D341Med (cell line): ENCODE measurements around the gene SMIM27.
A peak's percentile ranks its signal among the peaks of the same experiment; 100 is the strongest.

Source experiments
- DNase-seq: peaks from one replicate; pipeline ENCODE4 v3.0.0; 2012; ENCODE audit warnings: low spot score

The SMIM27 gene

GRCh38 chr9:32558408-32558934, 6.3 kb downstream of the SMIM27 start:
- DNase-seq = no peak

DNA sequence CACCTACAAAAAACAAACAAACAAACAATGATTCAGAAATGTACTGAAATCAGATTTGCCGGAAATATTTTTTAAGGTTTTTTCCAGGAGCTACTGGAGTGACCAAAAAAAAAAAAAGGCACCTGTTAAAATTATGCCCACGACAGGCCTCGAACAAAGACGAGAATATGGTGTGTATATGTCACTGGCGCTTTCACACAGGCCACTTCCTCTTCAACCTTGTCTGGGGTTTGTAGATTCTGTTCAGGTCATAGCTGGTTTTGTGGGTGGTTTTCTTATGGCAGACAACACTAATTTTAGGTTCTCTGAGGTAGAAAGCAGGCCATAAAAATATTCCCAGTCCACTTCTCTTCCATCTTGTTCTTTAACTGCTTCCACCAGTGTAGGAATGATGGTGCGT, 13.8 kb downstream of the SMIM27 start:
- no peak for DNase-seq

GRCh38 chr9:32566770-32567169, 14.6 kb downstream of the SMIM27 start:
- no peak for DNase-seq

- no peak for DNase-seq
Observed at GRCh38 chr9:32570262-32570661, 18.1 kb downstream of the SMIM27 start.

DNA sequence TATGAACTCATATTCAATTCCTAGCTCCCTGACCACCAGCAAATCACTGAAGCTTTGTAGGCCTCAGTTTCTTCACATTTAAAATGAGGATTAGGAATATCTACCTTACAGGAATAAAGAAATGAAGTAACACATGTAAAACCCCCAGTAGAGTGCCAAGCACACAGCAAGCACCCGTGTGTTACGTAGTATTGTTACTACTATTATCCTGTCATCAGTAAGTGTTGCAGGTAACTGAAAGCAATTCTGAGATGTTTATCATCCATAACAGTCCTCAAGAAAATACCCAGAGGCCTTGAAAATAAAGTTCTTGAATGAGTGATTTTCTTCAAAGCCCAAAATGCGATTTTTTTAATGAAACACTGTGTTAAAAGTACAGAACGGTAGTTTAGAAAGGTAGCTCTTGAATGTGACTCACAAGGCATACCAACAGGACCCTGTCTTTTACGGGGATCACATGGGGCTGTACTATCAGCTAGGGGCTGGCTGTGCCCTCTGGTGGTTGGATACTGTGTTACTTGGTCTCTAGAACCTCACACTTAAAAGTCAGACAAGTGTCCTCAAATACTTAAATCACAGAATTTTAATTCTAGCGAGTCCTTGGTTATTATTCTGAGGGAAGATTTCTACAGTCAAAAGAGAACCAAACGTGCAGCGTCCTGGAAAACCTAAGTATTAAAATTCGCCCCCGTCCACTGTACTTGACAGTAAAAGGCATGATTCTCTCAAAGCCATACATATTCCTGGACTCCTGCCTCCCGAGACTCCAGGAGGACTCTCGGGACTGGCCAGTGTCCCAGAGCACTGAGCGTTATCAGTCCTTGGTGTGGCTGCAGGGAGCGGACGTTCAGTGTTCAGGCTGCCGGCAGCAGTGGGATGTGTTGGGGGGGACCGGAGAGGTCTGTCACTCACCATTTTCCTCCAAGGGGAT, 20.1 kb downstream of the SMIM27 start:
- DNase-seq = peak; percentile 72

DNA sequence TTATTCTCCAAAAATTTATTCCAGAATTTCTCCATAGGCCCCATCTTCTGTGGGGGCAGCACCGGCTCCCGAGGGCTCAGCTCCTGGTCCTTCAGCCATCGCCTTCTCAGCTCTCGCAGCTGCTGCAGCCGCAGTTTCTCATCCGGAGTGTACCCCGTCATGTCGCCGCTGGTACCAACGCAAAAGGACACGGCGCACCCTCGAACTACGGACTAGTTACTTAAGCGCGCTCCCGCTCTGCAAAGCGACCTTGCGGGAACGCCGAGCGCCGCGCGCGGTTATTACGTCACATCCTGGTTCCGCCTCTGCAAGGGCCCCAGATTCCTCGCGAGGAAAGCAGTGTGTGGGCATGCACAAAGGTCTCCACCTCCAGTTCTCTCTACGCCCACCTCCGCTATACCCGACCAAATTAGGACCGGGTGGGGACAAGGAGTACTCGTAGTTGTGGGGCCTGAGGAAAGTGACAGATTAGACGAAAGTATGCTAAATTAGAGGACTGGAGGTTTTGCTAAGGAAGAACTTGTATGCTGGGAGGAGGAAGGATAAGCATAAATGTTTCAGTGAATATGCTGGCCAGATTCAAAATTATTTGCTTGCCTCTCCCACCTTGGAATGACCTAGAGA, 20.9 kb downstream of the SMIM27 start, which contains the start of gene NDUFB6:
NDUFB6 (minus strand) TSS at position 260 of the 624 bp plus-strand sequence; CDS start at position 161, 99 bp downstream.
- peak; percentile 92 for DNase-seq

DNA sequence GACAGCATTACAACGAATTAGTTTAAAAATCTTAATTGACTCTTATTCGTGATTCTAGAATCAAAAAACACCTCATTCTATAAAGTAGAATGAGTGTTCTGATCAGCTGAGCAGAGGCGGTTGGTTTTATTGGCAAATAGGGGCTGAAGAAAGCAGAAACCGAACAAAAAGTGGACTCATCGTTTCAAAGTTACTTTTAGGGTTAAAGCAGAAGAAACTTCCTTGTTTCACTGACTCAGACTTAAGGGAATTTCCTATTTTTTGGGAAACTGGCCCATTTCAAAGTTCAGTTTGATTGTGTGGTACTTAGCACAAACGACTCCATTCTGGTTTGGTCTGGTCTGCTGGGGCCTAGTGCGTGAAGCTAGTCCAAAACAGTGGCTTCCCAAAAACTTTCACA, 21.7 kb downstream of the SMIM27 start:
- no peak for DNase-seq

DNA sequence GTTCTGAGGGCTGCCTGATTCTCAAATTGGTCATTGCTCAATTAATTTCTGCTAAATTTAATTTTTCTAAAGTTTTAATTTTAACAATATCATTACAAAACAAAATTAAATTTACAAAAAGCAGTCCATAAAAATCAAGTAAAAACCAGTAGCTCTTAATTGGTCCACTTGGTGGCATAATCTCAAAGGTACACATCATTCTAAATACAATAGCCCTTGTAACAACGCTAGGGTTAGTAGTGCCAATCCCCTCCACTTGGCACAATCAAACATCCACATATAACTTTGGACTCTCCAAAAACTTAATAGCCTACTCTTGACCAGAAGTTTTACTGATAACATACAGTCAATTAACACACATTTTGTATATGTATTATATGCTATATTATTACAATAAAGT, 22.7 kb downstream of the SMIM27 start:
- no peak for DNase-seq

DNA sequence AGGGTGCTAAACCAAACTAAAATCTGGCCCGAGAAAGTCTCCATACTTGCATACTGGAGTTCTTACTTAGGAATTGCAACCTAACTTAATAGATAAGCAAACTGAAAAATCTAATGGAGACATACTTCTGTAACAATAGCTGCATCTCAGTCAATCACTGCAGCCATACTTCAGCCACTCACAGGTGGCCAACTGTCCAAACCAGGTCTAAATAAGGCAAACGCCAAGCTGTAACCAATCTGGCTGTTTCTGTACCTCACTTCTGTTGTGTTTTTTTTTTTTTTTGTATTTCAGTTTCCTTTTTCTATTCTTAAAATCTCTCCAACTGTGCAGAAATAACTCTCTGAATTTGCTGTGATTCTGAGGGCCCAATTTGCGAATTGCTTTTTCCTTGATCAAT, 25.2 kb downstream of the SMIM27 start:
- DNase-seq = no peak

DNA sequence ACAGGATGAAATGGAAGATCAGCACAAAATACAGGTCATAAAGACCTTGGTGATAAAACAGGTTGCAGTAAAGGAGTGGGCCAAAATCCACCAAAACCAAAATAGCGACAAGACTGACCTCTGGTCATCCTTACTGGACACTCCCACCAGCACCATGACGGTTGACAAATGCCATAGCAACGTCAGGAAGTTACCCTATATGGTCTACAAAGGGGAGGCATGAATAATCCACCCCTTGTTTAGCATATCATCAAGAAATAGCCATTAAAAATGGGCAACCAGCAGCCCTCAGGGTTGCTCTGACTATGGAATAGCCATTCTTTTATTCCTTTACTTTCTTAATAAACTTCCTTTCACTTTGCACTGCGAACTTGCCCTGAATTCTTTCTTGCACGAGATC, 26.8 kb downstream of the SMIM27 start:
- no peak for DNase-seq

GRCh38 chr9:32579706-32580331, 27.7 kb downstream of the SMIM27 start:
- DNase-seq = peak; percentile 57

DNA sequence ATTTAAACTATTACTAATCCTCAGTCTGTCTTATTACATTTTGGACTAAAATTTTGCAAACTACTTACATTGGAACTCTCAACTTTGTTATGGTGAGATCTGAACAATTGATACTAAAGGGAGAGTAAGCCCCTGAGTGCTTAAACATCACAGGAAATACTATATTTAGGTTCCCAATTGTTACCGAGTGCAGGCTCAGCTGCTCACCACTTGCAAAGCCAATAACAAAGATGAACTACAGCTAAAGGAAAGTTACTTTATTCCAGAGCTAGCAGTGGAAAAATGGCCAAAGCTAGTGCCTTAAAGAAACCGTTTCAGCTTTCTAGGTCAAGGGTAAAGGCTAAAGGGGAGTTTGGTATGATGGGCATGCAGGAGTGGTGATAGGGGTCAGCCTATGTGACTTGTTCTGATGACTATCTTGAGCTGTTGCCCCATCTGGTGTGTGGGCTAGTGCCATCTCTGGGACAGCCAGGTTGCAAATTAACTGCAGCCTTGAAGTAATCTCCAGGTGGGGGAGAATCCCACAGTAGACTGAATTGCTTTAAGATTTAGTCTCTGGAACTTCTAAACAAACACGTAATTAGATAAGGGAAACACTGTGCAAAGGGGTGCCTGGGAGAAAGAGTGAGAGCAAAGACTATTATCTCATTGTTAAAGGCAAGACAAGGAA, 28.6 kb downstream of the SMIM27 start:
- DNase-seq = no peak

DNA sequence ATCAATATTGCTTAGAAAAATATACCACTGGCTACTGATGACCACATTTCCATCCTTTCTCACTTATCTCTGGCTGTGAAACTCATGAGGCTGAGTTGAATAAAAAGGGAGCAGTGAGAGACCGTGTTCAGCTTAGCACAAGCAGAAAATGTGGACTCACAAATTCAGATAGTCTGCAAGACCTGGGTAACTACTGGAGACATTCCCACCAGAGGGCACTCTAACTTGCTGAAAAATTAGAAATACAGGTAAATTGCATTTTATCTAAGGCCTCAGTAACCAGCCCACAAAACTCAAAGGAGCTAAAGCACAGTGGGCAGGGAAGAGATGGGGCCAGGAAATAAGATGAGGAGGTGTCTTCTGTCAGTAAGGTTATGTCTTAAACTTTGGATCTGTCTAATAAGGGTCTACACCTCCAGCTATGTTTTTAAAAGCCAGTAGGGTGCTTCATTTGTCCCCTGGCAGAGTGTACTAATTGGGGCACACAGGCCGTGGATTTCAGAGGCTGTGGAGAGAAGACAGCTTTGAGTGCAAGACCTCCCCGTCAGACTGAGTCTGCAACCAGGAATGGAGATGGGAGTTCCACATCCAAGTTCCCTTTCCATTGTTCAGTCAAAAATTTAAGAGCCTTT, 29.5 kb downstream of the SMIM27 start:
- DNase-seq = peak; percentile 49

DNA sequence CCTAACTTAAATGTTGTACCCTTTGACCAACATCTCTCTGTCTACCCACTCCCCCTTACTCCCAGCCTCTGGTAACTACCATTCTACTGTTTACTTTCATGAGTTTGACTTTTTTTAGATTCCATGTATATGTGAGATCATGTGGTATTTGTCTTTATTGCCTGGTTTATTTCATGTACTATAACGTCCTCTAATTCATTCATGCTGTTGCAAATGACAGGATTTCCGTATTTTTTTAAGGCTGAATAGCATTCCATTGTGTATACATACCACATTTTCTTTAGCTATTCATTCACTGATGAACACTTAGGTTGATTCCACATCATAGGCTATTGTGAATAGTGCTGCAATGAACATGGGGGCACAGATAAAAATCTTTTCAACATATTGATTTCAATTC, 32.7 kb downstream of the SMIM27 start:
- no peak for DNase-seq

DNA sequence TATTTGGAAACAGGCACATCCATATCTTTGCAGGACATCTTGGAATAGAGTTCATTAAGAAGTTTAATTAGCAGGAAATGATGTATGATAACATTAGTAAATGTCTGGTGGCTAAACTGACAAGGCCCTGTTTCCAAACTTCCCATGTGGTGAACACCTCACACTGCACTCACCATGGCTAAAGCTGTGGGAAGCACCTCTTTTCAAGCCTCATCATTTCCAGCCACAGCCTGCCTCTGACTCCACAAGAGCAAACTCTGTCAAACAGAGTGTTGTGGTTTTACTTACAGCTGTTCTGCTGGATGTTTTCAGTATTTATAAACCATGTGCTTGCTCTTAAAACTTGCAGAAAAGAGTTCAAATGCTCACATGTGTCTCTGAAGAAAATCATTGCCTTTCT, 35.8 kb downstream of the SMIM27 start:
- DNase-seq = no peak

GRCh38 chr9:32589083-32589723, 37.1 kb downstream of the SMIM27 start:
- peak; percentile 45 for DNase-seq

- no peak for DNase-seq
Observed at GRCh38 chr9:32590476-32590875, 38.3 kb downstream of the SMIM27 start.

DNA sequence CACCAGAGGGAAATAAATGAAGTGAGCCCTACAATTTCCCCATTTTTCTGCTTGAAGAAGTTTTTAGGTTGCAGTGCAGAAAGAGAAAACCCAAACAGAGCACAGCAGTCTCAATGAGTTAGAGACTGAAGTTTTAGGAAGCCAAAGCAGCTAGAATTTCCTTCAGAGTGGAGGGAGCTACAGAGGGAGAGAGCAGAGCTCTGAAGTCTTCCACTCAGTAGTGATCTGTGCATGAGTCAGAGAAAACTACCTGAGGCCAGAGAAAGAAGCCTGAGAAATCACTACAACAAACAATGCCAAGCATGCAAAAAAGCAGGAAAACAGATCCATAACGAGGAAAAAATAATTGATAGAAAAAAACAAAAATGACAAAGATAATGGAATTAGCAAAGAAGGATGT, 38.8 kb downstream of the SMIM27 start:
- no peak for DNase-seq

DNA sequence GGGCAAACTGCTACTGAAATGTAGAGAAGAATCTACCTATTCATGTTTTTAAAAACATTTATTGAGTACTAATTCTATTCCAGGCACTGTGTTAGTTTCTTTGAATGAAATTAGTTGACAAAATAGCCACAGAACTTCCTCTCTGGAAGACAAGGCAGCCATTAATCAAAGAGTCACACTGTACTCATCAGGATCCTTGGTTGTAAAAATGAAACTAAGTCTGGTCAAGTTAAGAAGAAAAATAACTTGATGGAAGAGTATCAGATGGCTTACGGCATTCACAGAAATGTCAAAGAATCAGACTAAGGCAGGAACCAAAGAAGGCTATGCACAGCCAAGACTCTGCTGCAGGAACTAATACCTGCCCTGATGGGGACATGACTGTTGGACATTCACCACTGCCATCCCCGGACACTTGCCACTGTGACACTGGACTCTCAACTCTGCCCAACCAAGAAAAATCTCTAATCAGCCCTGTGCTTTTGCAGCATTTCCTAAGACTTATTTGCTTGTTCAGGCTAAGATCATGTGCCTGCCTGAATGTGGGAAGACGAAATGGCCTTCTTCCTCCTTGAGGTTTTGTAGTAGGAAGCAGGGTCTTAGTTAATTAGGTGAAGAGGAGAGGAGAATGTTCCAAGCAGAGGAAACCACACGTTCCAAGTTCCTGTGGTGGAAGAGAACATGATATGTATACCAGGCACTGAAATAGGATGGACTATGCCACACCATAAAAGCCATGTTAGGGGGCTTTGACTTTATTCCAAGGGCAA, 44.2 kb downstream of the SMIM27 start:
- DNase-seq = no peak

GRCh38 chr9:32596936-32597335, 44.8 kb downstream of the SMIM27 start:
- no peak for DNase-seq
